Putamen (tissue), 1 donor: ENCODE data around the gene EEF1AKMT3.
A peak's percentile ranks its signal among the peaks of the same experiment; 100 is the strongest.

Source experiments
- DNase-seq: peaks from one replicate; pipeline ENCODE4 v3.0.0-alpha.2; 2016; ENCODE audit warnings: low spot score

EEF1AKMT3 gene

GRCh38 chr12:57735198-57735855 lies 37.1 kb upstream of the EEF1AKMT3 start:
- no peak for DNase-seq

- no peak for DNase-seq
These were observed 36.3 kb upstream of the EEF1AKMT3 start for GRCh38 chr12:57735952-57736740.

GRCh38 chr12:57736741-57737466 lies 35.5 kb upstream of the EEF1AKMT3 start:
- DNase-seq: no peak

- DNase-seq: no peak
These were observed 34.6 kb upstream of the EEF1AKMT3 start for GRCh38 chr12:57737467-57738460.

- DNase-seq: peak; percentile 60
These were observed 33.7 kb upstream of the EEF1AKMT3 start, which contains the start of gene AGAP2 for GRCh38 chr12:57738661-57739237. TSS of gene AGAP2 (minus strand) at chr12:57738742. CDS start at chr12:57738246, 496 bp downstream.

GRCh38 chr12:57739387-57739786 lies 33.0 kb upstream of the EEF1AKMT3 start:
- no peak for DNase-seq

- DNase-seq: no peak
These were observed 32.4 kb upstream of the EEF1AKMT3 start for GRCh38 chr12:57739914-57740538.

- peak; percentile 64 for DNase-seq
These were observed 31.6 kb upstream of the EEF1AKMT3 start for GRCh38 chr12:57740656-57741412.

GRCh38 chr12:57741413-57741789 lies 31.0 kb upstream of the EEF1AKMT3 start:
- DNase-seq: no peak

GRCh38 chr12:57741844-57742738 lies 30.3 kb upstream of the EEF1AKMT3 start:
- DNase-seq: no peak

- DNase-seq: no peak
These were observed 28.6 kb upstream of the EEF1AKMT3 start for GRCh38 chr12:57743769-57744168.

GRCh38 chr12:57744194-57744776 lies 28.1 kb upstream of the EEF1AKMT3 start:
- DNase-seq: no peak

- DNase-seq: peak; percentile 98
These were observed 27.5 kb upstream of the EEF1AKMT3 start, which contains the start of gene TSPAN31 for GRCh38 chr12:57744777-57745484. TSS of gene TSPAN31 (plus strand) at chr12:57745039. CDS start at chr12:57745155, 116 bp downstream.

- DNase-seq: no peak
These were observed 26.9 kb upstream of the EEF1AKMT3 start for GRCh38 chr12:57745485-57745881.

- no peak for DNase-seq
These were observed 26.4 kb upstream of the EEF1AKMT3 start for GRCh38 chr12:57746025-57746424.

- DNase-seq: no peak
These were observed 23.4 kb upstream of the EEF1AKMT3 start for GRCh38 chr12:57749061-57749460.

GRCh38 chr12:57750561-57751431 lies 21.6 kb upstream of the EEF1AKMT3 start:
- DNase-seq: no peak
